GM12801 (cell line): ENCODE measurements around the gene COL4A3.

Experiments used
- TF ChIP-seq, protein P1 (sequence below): IDR thresholded peaks from one replicate; pipeline ENCODE4 v1.5.1; 2011; ENCODE audit warnings: control low read depth; ENCODE audit not compliant: insufficient read length; ENCODE audit errors: extremely low read depth

The COL4A3 gene

DNA sequence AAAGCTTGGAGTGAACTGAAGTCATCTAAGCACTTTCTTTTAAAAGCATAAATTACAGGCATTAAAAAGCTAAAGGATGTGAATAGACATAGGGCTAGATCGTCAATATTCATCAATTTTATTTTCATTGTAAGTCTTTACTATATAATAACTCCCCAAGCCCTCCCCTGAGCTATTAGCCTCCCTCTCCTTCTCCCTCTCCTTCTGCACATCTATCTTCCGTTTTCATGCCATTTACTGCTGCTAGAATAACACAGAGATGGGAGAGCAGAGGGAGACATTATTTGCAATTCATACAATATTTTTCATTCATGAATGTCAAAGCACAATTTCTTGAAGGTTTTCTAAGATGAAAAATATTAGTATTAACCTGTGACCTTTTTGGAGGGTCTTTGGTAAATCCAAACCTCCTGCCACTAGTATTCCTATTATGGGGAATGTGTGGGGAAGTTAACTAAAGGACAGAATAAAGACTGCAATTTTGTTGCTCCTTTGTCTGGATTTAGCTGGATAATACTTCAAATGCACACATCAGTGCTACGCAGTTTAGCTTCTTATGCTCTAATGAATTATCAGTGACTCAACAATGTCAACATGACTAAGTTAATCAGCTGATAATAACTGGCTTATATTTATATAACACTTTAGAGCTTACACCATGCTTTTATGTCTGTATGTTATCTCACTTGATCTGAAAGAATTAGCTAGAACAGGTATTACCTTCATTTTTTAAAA, 132.4 kb downstream of the COL4A3 start:
- TF ChIP-seq, protein P1, sequence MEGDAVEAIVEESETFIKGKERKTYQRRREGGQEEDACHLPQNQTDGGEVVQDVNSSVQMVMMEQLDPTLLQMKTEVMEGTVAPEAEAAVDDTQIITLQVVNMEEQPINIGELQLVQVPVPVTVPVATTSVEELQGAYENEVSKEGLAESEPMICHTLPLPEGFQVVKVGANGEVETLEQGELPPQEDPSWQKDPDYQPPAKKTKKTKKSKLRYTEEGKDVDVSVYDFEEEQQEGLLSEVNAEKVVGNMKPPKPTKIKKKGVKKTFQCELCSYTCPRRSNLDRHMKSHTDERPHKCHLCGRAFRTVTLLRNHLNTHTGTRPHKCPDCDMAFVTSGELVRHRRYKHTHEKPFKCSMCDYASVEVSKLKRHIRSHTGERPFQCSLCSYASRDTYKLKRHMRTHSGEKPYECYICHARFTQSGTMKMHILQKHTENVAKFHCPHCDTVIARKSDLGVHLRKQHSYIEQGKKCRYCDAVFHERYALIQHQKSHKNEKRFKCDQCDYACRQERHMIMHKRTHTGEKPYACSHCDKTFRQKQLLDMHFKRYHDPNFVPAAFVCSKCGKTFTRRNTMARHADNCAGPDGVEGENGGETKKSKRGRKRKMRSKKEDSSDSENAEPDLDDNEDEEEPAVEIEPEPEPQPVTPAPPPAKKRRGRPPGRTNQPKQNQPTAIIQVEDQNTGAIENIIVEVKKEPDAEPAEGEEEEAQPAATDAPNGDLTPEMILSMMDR: no peak

DNA sequence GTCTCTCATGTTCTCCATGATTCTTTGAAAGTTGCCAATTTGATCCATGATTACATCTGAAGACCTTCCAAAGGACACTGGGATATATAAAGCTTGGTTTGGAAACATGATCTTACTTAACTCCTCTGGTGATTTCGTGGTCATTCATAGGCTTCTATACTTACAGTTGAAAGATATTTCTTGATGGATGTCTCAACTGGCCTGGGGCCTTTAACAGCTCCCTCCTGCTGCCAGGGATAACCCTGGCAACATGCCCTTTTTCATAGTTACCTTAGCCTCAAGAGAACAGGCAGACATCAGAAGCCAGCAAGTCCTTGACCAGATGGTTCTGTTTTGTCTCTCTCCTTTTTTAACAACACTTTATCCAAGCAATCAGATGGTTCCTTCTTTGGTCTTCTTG, 137.1 kb downstream of the COL4A3 start:
- TF ChIP-seq, protein P1: no peak

DNA sequence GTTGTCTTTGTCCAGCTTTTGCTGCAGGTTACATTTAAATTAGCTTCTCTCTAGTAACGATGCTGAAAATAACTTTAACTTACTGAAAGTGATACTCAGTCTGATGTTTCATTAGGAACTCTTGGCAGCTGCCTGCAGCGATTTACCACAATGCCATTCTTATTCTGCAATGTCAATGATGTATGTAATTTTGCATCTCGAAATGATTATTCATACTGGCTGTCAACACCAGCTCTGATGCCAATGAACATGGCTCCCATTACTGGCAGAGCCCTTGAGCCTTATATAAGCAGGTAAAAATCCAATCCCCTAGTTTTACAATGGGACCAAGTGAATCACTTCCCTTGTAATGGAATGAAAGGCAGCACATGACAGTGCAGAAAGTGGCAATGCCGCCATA, 144.4 kb downstream of the COL4A3 start:
- TF ChIP-seq, protein P1: no peak

DNA sequence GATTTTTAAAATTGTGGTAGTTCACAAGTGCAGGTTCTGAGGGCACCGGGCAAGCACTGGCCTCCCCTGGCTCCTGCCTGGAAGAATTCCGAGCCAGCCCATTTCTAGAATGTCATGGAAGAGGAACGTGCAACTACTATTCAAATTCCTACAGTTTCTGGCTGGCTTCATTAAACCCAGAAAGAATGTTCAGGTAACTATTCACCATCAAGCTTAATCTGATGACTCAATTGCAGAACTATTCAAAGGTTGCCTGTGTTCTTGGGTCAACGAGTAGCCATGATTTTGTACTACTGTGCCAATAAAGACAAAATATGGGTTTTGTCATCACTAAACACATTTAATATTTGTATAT, 146.3 kb downstream of the COL4A3 start:
- TF ChIP-seq, protein P1: no peak

DNA sequence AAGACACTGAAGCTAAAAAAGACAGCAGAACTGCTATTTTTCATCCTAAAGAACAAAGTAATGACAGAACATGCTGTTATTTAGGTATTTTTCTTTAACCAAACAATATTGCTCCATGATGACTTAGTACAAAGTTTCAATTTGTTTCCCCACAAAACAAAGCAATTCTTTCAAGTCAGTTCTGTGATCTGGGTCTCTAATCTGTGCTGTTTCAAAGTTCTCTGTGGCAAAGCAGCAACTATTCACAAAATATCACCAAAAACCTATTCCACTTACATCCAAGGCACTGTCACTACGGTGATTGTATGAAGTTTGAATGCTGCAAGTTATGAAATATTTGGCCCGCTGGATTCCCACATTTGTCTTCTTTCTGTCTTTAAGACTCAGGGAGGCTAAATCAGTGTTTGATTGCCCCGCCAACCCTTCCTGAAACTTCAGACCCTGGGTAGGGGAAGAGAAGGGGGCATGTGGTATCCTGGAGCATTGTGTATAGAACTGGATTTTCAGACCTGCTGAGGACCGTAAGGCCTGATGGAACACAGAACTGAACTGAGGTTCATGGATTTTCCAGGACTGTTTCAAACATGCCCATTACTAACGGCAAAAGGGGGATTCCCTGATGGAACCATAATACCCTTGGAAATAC, 147.6 kb downstream of the COL4A3 start:
- TF ChIP-seq, protein P1: no peak

DNA sequence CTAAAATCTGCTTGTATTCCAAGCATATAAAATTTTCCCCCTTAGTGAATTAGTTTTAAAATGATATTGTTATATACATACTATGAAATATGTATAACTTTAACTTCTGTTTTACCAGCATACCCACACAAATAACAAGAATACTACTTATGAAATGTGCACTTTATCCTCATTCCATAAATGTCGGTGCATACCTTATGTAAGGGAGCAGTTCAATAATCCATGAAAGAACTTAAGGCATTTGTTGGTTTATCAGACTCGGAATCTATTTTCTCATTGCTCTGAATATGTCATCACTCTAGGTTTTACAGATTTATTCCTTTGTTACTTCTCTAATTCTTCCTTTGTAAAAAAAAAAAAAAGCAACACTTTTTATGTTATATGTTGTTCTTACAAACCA, 148.2 kb downstream of the COL4A3 start:
- TF ChIP-seq, protein P1: no peak

DNA sequence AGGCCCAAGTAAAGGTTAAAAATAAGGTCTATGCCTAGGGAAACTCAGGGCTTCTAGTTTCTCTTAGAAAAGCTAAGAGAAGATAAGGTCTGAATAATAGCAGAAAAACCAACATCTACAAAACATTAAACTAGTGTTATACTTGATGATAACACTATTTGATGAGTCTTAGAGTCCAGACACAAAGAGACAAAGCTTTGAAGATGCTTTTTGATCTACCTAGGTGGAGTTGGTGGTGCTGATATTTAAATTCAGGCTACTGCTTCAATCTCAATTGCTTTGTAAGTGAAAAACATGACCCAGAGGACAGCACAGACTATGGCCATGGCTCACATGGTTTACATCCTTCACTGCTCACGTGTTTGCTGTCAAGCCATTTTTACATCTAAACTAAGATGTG, 148.9 kb downstream of the COL4A3 start:
- TF ChIP-seq, protein P1: no peak
